Measurements from ENCODE around the gene ATP10D.

Gene ATP10D

GRCh38 chr4:47598896-47599295 lies 113.8 kb downstream of the ATP10D start:
- DNase-seq = no peak

GRCh38 chr4:47606482-47606881 lies 121.4 kb downstream of the ATP10D start:
- DNase-seq = no peak

GRCh38 chr4:47612116-47613023 lies 127.3 kb downstream of the ATP10D start:
- no peak for DNase-seq

GRCh38 chr4:47615385-47615784 lies 130.3 kb downstream of the ATP10D start:
- DNase-seq = no peak

GRCh38 chr4:47617607-47618006 lies 132.5 kb downstream of the ATP10D start:
- DNase-seq = no peak

- no peak for DNase-seq
These were observed 134.6 kb downstream of the ATP10D start for GRCh38 chr4:47619691-47620090.

- DNase-seq = no peak
These were observed 136.1 kb downstream of the ATP10D start for GRCh38 chr4:47621181-47621580.

- no peak for DNase-seq
These were observed 139.0 kb downstream of the ATP10D start for GRCh38 chr4:47624031-47624441.

- DNase-seq = no peak
These were observed 146.1 kb downstream of the ATP10D start for GRCh38 chr4:47631161-47631560.

GRCh38 chr4:47639531-47639930 lies 154.5 kb downstream of the ATP10D start:
- DNase-seq = no peak

GRCh38 chr4:47640911-47641310 lies 155.8 kb downstream of the ATP10D start:
- DNase-seq = no peak

- no peak for DNase-seq
These were observed 156.7 kb downstream of the ATP10D start for GRCh38 chr4:47641755-47642154.

GRCh38 chr4:47642191-47642830 lies 157.2 kb downstream of the ATP10D start:
- no peak for DNase-seq
